ENCODE results near the gene SELENOF. TPM values are rescaled to one million over a fixed set of nuclear protein-coding genes. Genes with fewer than 3 reads are reported as not detected.

SELENOF gene
- total RNA-seq, 2 donors from 2014 or later: 73.1 to 80.7 TPM

DNA sequence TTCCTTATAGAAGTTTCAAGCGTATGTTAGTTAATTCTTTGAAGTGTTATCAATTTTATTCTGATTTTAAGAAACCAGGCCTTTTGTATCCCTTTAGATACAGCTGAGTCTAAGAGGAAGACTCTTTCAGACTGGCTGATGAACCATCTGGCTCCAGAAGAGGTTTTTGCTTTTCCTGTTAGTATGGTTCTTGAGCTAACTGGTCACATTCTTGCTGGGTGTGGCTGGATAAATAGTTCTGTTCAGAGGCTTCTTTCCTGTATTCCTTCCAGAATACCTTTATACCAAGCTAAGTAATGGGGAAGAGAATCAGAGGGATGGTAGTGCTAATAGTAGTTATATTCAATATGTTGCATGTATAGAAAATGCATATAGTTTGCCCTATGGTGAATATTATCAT, 13.0 kb upstream of the SELENOF start:
- no peaks in the 10 kb centered on the region for H3K4me1 ChIP-seq
- H3K9me3 ChIP-seq: peaks cover 0 to 11% of the 10 kb centered on the region in 2 donors
- no peaks in the 10 kb centered on the region for H3K27me3 ChIP-seq
- no peak overlapping the region for H3K4me3 ChIP-seq
- no peak overlapping the region for H3K27ac ChIP-seq
- no peak for DNase-seq (ENCODE audit: low spot score)
- TF ChIP-seq CTCF (IDR thresholded peaks at IDR 0.05): no peak
- H3K36me3 ChIP-seq: no peaks in the 10 kb centered on the region

DNA sequence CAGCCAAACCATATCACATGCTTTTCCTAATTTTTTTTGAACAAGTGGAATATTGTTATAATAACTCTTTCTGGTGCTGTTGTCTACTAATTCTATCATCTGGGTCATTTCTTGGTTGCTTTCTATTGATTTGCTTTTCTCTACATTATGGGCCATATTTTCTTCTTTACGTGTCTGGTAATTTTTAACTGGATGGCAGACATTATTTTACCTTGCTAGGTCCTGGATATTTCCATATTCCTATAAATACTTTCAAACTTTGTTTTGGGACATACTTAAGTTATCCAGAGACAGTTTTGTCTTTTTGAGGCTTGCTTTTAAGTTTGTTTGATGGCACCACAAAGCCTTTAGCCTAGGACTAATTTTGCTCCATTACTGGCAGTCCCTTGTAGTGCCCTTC, 11.8 kb upstream of the SELENOF start:
- Histone ChIP-seq H3K9me3 (peaks cover 0 to 13% of the 10 kb centered on the region in 2 donors), H3K4me3 (no peak overlapping the region), H3K36me3 (no peaks in the 10 kb centered on the region), H3K27me3 (no peaks in the 10 kb centered on the region), H3K27ac (no peak overlapping the region), H3K4me1 (no peaks in the 10 kb centered on the region)
- TF ChIP-seq CTCF (IDR thresholded peaks at IDR 0.05): no peak
- DNase-seq (ENCODE audit: low spot score): no peak

DNA sequence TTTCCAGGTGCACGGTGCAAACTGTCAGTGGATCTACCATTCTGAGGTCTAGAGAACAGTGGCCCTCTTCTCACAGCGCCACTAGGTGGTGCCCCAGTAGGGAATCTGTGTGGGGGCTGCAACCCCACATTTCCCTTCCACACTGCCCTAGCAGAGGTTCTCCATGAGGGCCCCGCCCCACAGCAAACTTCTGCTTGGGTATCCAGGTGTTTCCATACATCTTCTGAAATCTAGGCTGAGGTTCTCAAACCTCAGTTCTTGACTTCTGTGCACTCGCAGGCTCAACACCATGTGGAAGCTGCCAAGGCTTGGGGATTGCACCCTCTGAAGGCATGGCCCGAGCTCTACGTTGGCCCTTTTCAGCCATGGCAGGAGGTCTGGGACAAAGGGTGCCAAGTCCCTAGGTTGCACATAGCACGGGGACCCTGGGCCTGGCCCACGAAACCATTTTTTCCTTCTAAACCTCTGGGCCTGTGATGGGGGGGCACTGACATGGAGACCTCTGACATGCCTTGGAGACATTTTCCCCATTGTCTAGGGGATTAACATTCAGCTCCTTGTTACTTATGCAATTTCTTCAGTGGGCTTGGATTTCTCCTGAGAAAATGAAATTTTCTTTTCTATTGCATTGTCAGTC, 10.5 kb upstream of the SELENOF start:
- no peak for DNase-seq (ENCODE audit: low spot score)
- Histone ChIP-seq H3K27ac (no peak overlapping the region), H3K36me3 (no peaks in the 10 kb centered on the region), H3K4me3 (no peak overlapping the region), H3K4me1 (no peaks in the 10 kb centered on the region), H3K27me3 (no peaks in the 10 kb centered on the region), H3K9me3 (peaks cover 0 to 13% of the 10 kb centered on the region in 2 donors)
- no peak for TF ChIP-seq CTCF (IDR thresholded peaks at IDR 0.05)

- H3K9me3 ChIP-seq: peaks cover 0 to 13% of the 10 kb centered on the region in 2 donors
- no peaks in the 10 kb centered on the region for H3K27me3 ChIP-seq
- no peak overlapping the region for H3K27ac ChIP-seq
- no peaks in the 10 kb centered on the region for H3K36me3 ChIP-seq
- no peak for DNase-seq (ENCODE audit: low spot score)
- no peak overlapping the region for H3K4me3 ChIP-seq
- H3K4me1 ChIP-seq: no peaks in the 10 kb centered on the region
- TF ChIP-seq CTCF (IDR thresholded peaks at IDR 0.05): no peak
Observed at GRCh38 chr1:86922445-86922844, 8.5 kb upstream of the SELENOF start.

DNA sequence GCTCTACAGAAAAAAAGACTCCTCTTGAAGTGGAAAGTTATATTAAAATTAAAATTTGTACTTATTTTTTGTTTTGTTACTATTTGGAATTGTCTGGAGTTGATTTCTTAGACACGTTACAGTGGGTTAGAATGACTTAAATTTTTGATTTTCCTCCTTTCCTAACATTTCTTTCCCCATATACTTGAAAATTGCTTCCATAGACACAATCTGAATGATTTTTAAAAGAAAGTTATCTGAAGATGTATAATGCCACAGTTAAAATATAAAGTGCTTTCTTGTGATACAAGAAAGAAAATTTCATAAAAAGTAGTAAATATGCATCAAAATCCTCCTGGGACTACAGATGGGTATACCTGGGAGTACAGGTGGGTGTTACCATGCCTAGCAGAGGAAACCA, 2.8 kb upstream of the SELENOF start:
- Histone ChIP-seq H3K4me1 (peaks cover 0 to 22% of the 10 kb centered on the region in 2 donors), H3K4me3 (no peak overlapping the region), H3K27me3 (no peaks in the 10 kb centered on the region), H3K36me3 (no peaks in the 10 kb centered on the region), H3K27ac (no peak overlapping the region), H3K9me3 (peaks cover 0 to under 1% of the 10 kb centered on the region in 2 donors)
- no peak for TF ChIP-seq CTCF (IDR thresholded peaks at IDR 0.05)
- DNase-seq (ENCODE audit: low spot score): no peak

- no peak for DNase-seq (ENCODE audit: low spot score)
- Histone ChIP-seq H3K9me3 (no peaks in the 10 kb centered on the region), H3K27ac (peak overlapping the region; percentile 90 to 92), H3K4me3 (peak overlapping the region; percentile 90 to 91), H3K36me3 (no peaks in the 10 kb centered on the region), H3K4me1 (peaks cover 0 to 29% of the 10 kb centered on the region in 2 donors), H3K27me3 (no peaks in the 10 kb centered on the region)
- TF ChIP-seq CTCF (IDR thresholded peaks at IDR 0.05): no peak
Observed at GRCh38 chr1:86915737-86916235, 1.9 kb upstream of the SELENOF start.

All from right atrium auricular region (tissue), 2 donors.